KBM-7 (cell line): Measurements from ENCODE around the gene SEMA5B.

Experiments used
- DNase-seq: peaks from one replicate; pipeline ENCODE4 v3.0.0-alpha.2; 2015
- in situ Hi-C: fragments of 300-500 bp; cut with MboI; formaldehyde crosslinking; loops from 2 replicates; pipeline ENCODE4 v1.14.3; 2020; ENCODE audit warnings: low sequenced_read_pairs, low pct_unique_long_range_greater_than_20kb, mixed read lengths

SEMA5B gene

GRCh38 chr3:122960652-122961051 lies 66.9 kb downstream of the SEMA5B start:
- no peak for DNase-seq
- in situ Hi-C loops: no loop called here

DNA sequence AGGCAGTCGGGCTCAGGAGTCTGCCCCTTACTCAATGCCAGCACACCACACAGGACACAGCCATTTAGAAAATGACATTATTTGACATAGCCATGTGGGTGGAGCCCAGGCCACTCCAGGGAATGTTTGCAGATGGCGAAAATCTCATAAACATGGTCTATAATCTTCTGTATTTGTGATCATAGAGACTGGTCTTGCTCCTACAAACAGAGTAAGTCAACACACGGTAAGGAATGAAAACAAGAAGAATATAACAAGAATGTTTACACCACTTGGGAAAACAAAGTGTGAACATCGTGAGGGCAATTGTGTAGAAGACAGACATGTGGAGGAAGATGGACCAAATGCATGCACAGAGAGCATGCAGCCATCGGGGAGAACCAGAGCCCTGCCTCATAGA lies 68.2 kb downstream of the SEMA5B start:
- no peak for DNase-seq
- in situ Hi-C loops: no loop called here

- in situ Hi-C loops: no loop called here
- no peak for DNase-seq
Observed at GRCh38 chr3:122957707-122958689, 69.6 kb downstream of the SEMA5B start.

DNA sequence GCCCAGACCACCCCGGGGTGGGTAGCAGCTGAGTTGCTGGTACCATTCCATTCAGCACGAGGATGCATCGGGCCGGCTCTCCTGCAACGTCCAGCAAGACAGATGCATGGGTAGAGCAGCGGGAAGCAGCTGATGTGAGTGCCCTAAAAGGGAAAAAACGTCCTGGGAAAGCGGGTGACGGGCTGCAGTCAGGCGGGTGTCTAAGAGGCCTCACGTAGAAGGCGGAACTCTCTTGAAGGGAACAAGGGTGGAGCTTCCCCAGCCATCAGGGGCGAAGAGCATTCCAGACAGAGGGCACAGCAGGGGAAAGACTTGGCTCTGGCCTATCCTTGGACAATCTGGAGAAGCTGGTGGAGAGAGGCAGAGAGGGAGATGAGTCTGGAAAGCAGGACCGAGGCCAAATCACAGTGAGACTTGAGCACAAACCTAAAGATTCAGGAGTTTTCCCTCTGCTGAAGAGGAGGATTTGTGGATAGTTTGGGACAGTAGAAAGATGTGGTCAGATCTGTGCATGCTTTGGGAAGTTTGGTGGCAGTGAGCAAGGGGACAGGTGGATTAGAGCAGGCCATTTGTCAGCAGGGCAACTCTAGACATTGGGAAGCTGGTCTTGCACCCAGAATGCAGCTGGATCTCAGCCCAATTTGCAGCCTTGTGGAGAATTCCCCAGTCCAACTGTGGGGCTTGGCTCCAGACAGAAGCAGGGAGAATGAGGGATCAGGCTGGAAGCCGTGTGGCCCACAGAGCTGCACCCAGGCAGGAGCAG lies 70.7 kb downstream of the SEMA5B start:
- in situ Hi-C loops: no loop called here
- no peak for DNase-seq

GRCh38 chr3:122955916-122956692 lies 71.5 kb downstream of the SEMA5B start:
- in situ Hi-C loops: no loop called here

DNA sequence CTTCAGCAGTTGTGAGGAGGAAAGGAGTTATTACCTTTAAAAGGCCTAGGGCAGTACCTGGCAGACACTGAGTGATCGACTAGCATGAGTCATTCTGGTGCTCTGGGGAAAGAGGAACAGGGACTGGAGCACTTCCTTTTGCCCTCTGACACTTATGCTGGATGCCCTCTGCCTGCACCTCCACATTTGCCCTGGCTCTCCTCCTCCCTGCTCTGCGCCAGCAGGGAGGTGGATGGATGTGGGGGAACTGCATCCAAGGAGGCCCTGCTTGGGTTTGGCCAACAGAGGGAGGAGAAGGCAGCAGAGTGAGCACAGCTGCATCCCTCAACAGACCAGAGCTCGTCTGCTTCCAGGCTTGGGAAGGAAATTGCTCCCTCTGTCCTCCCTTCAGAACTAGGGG lies 75.0 kb downstream of the SEMA5B start:
- in situ Hi-C loops: no loop called here
- peak; percentile 24 for DNase-seq

More at GRCh38 chr3:122955916-122956692, 71.5 kb downstream of the SEMA5B start:
- DNase-seq: no peak

GRCh38 chr3:122948408-122948807 lies 79.2 kb downstream of the SEMA5B start:
- in situ Hi-C loops: no loop called here
- DNase-seq: no peak

GRCh38 chr3:122947738-122948137 lies 79.8 kb downstream of the SEMA5B start:
- in situ Hi-C loops: no loop called here
- DNase-seq: no peak

DNA sequence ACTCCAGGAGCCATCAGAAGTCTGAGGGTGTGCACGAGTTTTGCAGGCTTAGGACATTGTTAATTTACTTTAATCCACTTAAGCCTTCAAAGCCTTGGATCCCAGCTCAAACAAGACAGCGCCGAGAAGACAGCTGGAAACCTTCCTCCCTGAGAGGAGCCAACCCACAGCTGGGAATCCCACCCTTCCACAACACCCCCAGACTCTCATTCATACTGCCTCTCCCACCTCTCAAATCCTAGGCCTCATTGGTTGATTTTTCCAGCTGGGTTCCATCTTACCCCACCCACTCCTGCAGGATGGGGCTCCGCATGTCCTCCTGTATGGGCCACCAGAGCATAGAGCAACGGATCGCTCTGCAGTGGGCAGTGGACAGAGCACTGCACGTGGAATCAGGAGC lies 80.4 kb downstream of the SEMA5B start:
- DNase-seq: no peak
- in situ Hi-C loops: no loop called here

DNA sequence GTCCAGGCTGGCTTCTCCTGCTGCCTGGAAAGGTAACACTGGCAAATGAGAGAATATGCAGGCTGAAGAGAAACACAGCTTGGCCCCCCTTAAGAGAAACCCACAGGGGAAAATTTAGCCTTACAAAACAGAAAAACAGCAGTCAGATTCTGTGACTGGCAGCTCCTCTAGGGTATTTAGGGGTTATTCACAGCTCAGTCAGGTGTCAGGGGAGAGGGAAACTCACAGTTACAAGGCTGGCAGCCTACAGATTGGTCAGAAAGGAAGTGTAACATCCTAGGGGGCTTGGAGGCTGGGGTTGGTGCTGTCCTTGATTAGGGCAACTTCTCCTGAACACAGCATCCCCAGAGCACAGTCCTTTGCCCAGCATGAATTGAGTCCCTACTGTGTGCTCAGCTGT lies 81.4 kb downstream of the SEMA5B start:
- no peak for DNase-seq
- in situ Hi-C loops: no loop called here

- in situ Hi-C loops: no loop called here
- no peak for DNase-seq
Observed at GRCh38 chr3:122945230-122945629, 82.3 kb downstream of the SEMA5B start.

DNA sequence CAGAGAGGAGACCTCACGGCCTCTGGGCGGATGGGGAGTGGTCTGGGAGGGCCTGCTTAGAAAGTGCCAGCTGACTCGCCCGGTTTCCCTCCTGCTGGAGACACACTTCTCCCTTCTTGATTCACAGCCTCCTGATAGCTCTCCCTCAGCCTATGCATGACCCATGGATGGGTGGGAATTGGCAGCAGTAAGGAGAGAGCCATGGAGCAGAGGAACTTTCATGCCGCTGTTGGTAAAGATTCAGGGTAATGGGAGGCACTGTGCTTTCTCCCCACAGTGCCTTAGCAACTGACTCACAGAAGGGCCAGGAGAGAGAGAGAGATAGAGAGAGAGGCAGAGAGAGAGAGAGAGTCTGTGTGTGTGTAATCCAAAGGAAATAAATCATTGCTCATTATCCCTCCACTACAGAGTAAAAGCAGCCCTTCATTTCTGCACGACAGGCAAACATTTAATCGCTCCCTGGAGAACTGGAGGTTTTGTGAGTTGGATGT lies 82.8 kb downstream of the SEMA5B start:
- in situ Hi-C loops: no loop called here
- no peak for DNase-seq

DNA sequence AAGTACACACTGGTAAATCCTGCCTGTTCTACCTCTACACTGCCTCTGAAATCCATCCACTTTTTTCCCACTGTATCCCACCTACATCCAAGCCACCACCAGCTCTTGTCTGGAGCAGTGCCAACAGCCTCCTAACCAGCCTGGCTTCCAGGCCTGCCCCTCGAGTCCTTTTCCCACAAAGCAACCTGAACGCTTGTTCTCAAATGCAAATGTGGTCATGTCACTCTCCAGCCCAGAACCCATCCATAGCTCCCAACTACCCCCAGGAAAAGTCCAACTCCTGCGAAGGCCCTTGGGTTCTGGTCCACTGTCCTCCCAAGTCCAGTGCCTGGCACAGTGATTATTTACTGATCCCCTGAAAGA lies 83.8 kb downstream of the SEMA5B start:
- in situ Hi-C loops: no loop called here
- DNase-seq: no peak

- DNase-seq: peak; percentile 60
- in situ Hi-C loops: no loop called here
Observed at GRCh38 chr3:122942937-122943827, 84.4 kb downstream of the SEMA5B start.

DNA sequence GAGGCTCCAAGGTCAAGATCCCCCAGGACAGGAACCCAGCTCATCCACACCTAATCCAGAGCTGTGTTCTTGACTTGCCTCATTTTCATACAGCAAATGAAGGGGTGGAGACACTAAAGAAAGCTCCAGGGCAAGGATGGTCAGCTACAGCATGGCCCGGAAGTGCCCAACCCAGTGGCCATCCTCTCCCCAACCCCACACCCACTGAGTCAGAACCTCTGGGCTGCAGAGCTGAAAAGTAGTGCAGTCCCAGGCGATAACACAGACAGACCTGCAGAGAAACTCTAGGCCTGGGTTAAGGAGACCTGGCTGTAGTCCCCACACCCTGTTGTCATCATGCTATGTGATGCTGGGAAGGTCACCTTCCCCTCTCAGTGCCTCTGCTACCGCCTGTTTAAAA lies 85.3 kb downstream of the SEMA5B start:
- in situ Hi-C loops: no loop called here

GRCh38 chr3:122941228-122942206 lies 86.0 kb downstream of the SEMA5B start:
- DNase-seq: no peak
- in situ Hi-C loops: no loop called here

More for the DNA sequence above, 85.3 kb downstream of the SEMA5B start:
- DNase-seq: no peak

DNA sequence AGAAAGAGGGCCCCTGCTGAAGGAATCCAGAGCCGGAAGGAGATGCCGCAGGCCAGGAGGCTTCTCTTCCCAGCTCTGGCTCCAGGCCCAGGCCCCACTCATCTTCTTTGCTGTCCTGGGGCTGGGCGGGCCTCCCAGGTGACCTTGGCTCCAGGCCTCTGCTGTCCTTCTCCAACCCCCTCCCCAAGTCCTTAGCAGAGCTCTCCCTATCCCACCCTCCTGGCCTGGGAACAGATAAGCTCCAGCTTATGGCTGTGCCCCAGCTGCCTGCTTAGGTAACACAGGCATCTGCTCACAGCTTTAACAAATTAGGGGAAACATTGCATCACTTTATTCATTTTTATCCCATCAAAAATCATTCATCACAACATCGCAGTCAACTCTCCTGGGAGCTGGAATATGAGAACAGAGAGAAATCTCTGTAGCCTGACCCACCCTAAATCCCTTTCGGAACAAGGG lies 86.9 kb downstream of the SEMA5B start:
- in situ Hi-C loops: no loop called here
- DNase-seq: no peak
